Motor neuron (in vitro differentiated cells): ENCODE data around the gene INS. TPM values are rescaled to one million over a fixed set of nuclear protein-coding genes. Genes with fewer than 3 reads are reported as not detected.
A peak's percentile ranks its signal among the peaks of the same experiment; 100 is the strongest.

ENCODE experiments used
- ATAC-seq, 8 experiments: fragments of 200-7000 bp; cut with Tn5 transposase; replicated peaks in 6 of 8; 2 replicates each; pipeline ENCODE4 v1.8.0; 2021; ENCODE audit warnings: mild to moderate bottlenecking in 8 of 8, moderate library complexity in 8 of 8
- H3K27ac ChIP-seq, 2 donors: fragments of 250-450 bp; sonication (Bioruptor Pico); 2 replicates each; pipeline ENCODE4 v1.9.0; 2021; ENCODE audit warnings: antibody characterized with exemption in 2 of 2, mild to moderate bottlenecking in 2 of 2, moderate library complexity in 1 of 2
- H3K4me1 ChIP-seq, 2 donors: fragments of 250-450 bp; sonication (Bioruptor Pico); replicated peaks in 1 of 2; 2 replicates each; pipeline ENCODE4 v1.6.1; 2021; ENCODE audit warnings: antibody characterized with exemption in 2 of 2, mild to moderate bottlenecking in 2 of 2, moderate library complexity in 1 of 2
- H3K4me3 ChIP-seq, 5 donors: fragments of 250-450 bp; sonication (Bioruptor Pico); 2 replicates each; pipeline ENCODE4 v1.9.0; 2021; ENCODE audit warnings: antibody characterized with exemption in 5 of 5, mild to moderate bottlenecking in 5 of 5, moderate library complexity in 4 of 5
- WGBS, 10 experiments: fragments of 450-650 bp; shearing (Covaris generic); methylation state at CpG; one replicate each; pipeline ENCODE4 v1.0.0; 2022; 5-methylcytosine and 5-hydroxymethylcytosine counted together
- in situ Hi-C, 9 experiments: fragments of 400-800 bp; cut with MboI; loops; one replicate each; pipeline ENCODE4 v1.15.0; 2021; ENCODE audit warnings: low sequenced_read_pairs in 9 of 9, low pct_unique_long_range_greater_than_20kb in 2 of 9; ENCODE audit not compliant: unreplicated experiment in 9 of 9
- total RNA-seq, 8 experiments: library from RNA; unstranded; fragments of 300-600 nt; gene quantifications; 2 replicates each; pipeline versions ENCODE4 v1.2.3 to v1.2.4, GENCODE V29; 2022

INS gene
- total RNA-seq, 8 experiments from 2014 or later = not detected

DNA sequence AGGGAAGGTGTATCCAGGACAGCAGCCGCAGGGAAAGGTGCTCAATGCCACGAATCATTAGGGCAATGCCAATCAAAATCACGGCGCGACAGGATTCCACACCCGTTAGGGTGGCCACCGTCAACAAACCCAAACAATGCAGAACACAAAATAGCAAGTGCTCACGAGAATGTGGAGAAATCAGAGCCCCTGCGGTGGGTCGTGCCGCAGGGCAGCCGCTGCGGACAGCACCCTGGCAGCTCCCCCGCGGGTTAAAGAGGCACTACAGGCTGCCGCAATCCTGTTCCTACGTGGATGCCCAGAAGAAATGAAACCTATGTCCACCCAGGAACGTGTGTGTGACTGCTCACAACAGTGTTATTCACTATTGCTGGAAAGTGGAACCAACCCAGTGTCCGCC lies 27.7 kb upstream of the INS start:
- peaks cover 17 to 22% of the 10 kb centered on the region in 2 donors for H3K4me1 ChIP-seq
- WGBS, 10 experiments = 40 to 90% (median 83%) methylated on average over 1 to 10 of the region's 19 CpGs; no CpG with 5 or more reads in 2 of the 10 experiments
- no peak overlapping the region for H3K27ac ChIP-seq
- ATAC-seq = no peak
- in situ Hi-C loops = loop anchor here in 7 of 9 experiments (25.0 kb wide), 3 partner anchors 224 to 699 kb away; partner anchors contain the start of genes TSSC4 (in 5 of the 7), CDKN1C (in 2 of the 7), KCNQ1 (in 1 of the 7) and TRPM5 (in 1 of the 7)
- no peak overlapping the region for H3K4me3 ChIP-seq

- 43 to 100% (median 90%) methylated on average over 1 to 6 of the region's 7 CpGs; no CpG with 5 or more reads in 3 of the 10 experiments for WGBS, 10 experiments
- no peak for ATAC-seq
- in situ Hi-C loops = loop anchor here in 7 of 9 experiments (25.0 kb wide), 3 partner anchors 225 to 700 kb away; partner anchors contain the start of genes TSSC4 (in 5 of the 7), CDKN1C (in 2 of the 7), KCNQ1 (in 1 of the 7) and TRPM5 (in 1 of the 7)
- peaks cover 17 to 22% of the 10 kb centered on the region in 2 donors for H3K4me1 ChIP-seq
- H3K27ac ChIP-seq = no peak overlapping the region
- no peak overlapping the region for H3K4me3 ChIP-seq
Measured at GRCh38 chr11:2187280-2187707, 26.3 kb upstream of the INS start.

DNA sequence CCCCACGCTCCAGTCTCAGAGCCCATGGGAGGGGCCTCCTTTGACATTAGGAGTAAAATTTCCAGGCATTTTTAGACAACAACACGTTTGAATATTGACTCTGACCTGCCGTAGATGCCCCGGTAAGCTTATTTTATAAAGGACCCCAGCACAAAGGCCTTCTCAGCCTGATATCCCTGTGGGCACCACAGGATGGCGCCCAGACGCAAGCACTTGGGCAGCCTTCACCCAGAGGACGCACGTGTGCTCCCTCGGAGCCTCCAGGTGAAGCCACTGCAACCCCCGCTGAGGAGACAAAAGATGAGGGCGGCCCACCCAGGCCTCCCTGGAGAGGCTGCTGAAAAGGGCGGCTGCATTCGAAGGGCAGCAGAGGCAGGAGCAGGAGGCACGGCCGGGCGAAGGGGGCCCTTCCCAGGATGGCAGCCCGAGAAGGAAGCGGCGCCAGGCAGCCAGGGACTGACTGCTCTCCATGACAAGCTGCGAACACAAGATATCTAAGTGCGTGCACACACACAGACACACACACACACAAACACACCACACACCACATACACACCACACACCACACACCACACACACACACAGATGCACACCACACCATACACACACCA lies 25.8 kb upstream of the INS start:
- 0 to 83% (median 43%) methylated on average over 1 to 9 of the region's 21 CpGs; no CpG with 5 or more reads in 2 of the 10 experiments for WGBS, 10 experiments
- H3K4me1 ChIP-seq = peaks cover 17 to 22% of the 10 kb centered on the region in 2 donors
- no peak overlapping the region for H3K4me3 ChIP-seq
- no peak overlapping the region for H3K27ac ChIP-seq
- peak in 7 of 8 experiments; percentile 12 to 72 (median 26) for ATAC-seq
- in situ Hi-C loops = loop anchor here in 7 of 9 experiments (25.0 kb wide), 3 partner anchors 226 to 701 kb away; partner anchors contain the start of genes TSSC4 (in 5 of the 7), CDKN1C (in 2 of the 7), KCNQ1 (in 1 of the 7) and TRPM5 (in 1 of the 7)

DNA sequence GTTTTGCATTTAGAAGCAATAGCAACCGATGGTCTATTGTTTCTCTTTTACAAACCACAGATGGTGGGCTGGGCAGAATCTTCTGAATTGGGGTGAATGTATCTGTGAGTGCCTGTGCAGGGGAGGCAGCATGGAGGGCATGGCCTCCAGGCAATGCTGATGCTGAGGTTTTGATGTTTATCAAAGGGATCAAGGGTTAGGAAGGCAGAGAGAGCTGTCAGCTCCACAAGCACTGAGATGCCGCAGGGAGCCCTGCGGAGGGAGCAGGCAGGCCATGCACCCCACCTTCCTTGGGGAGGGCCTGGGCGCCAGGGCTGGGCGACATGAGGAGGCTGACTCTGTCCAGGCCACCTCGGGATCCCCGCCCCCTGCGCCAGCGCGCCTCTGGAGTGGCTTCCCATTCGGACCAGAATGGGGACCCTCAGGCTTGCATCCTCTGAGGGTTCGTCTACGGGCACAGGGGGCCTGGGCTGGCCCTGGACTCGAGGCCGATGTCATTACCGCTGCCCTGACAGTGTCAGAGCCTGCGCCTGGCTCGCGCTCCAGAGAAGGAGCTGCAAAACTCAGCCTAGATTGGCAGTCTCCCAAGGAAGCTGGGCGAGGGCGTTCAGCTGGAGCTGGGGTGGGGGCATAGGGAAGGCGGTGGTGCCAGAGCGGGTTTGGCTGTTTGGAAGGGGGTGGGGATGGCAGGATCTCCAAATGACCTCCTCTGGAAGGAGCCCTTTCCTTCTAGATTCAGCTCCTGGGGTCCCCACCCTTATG lies 24.5 kb upstream of the INS start:
- 24 to 100% (median 85%) methylated on average over 1 to 8 of the region's 23 CpGs; no CpG with 5 or more reads in 3 of the 10 experiments for WGBS, 10 experiments

DNA sequence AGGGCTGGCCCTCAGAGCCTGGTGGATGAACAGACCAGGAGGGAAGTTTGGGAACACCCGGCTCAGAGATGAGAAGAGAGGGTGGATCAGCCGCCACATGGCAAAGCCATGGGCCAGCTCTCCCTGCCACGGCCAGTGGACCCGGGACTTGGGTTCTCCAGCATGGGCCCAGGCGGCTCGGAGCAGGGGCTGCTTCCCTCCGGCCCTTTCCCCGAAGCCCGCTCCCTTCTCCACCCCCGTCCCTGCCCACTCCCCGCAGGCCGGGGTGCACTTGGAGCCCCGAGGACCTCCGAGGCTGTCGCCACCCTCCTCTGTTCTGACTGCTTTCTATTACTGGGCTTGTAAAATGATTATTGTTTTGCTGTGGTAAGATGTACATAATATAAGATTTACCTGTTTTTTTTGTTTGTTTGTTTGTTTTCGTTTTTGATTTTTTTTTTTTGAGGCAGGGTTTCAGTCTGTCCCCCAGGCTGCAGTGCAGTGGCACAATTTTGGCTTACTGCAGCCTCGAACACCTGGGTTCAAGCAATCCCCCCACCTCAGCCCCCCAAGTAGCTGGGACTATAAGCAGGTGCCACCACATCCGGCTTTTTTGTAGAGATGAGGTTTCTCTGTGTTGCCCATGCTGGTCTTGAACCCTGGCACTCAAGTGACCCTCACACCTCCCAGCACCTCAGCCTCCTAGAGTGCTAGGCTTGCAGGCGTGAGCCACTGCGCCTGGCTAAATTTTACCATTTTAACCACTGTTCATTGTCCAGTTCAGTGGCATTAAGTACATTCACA lies 21.9 kb upstream of the INS start:
- ATAC-seq = no peak
- 63 to 83% (median 78%) methylated on average over 1 to 16 of the region's 20 CpGs; no CpG with 5 or more reads in 6 of the 10 experiments for WGBS, 10 experiments
- peaks cover 15 to 25% of the 10 kb centered on the region in 2 donors for H3K4me1 ChIP-seq
- no peak overlapping the region for H3K27ac ChIP-seq
- in situ Hi-C loops = loop anchor here in 7 of 9 experiments (25.0 kb wide), 3 partner anchors 229 to 704 kb away; partner anchors contain the start of genes TSSC4 (in 5 of the 7), CDKN1C (in 2 of the 7), KCNQ1 (in 1 of the 7) and TRPM5 (in 1 of the 7)
- H3K4me3 ChIP-seq = no peak overlapping the region

More for the DNA sequence above, 24.5 kb upstream of the INS start:
- ATAC-seq = peak in 1 of 8 experiments; percentile 62
- H3K4me3 ChIP-seq = no peak overlapping the region
- no peak overlapping the region for H3K27ac ChIP-seq
- peaks cover 8 to 11% of the 10 kb centered on the region in 2 donors for H3K4me1 ChIP-seq
- in situ Hi-C loops = loop anchor here in 7 of 9 experiments (25.0 kb wide), 3 partner anchors 227 to 702 kb away; partner anchors contain the start of genes TSSC4 (in 5 of the 7), CDKN1C (in 2 of the 7), KCNQ1 (in 1 of the 7) and TRPM5 (in 1 of the 7)

DNA sequence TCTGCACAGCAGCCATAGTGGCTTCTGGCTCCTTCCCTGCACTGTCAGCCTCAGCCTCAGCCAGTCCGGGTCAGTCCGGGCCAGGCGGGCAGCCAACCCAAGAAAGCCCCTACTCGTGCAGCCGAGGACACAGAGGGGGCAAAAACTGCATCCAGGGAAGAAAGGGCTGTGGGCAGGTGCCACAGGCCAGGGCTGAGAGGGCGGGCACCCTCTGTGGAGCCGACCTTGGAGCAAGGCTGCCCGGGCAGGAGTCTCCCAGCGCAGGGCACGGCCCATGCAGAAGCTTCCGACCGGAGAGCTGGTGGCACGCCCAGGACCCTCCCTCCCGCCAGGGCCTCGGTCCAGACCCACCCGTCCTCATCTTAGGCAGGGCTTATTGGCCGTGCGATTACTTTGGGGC lies 21.1 kb upstream of the INS start:
- H3K27ac ChIP-seq = no peak overlapping the region
- in situ Hi-C loops = loop anchor here in 7 of 9 experiments (25.0 kb wide), 3 partner anchors 230 to 705 kb away; partner anchors contain the start of genes TSSC4 (in 5 of the 7), CDKN1C (in 2 of the 7), KCNQ1 (in 1 of the 7) and TRPM5 (in 1 of the 7)
- 30 to 90% (median 83%) methylated on average over 2 to 5 of the region's 18 CpGs; no CpG with 5 or more reads in 7 of the 10 experiments for whole genome bisulfite sequencing, 10 experiments
- peak in 1 of 8 experiments; percentile 17 for ATAC-seq
- no peak overlapping the region for H3K4me3 ChIP-seq
- H3K4me1 ChIP-seq = peaks cover 15 to 25% of the 10 kb centered on the region in 2 donors

DNA sequence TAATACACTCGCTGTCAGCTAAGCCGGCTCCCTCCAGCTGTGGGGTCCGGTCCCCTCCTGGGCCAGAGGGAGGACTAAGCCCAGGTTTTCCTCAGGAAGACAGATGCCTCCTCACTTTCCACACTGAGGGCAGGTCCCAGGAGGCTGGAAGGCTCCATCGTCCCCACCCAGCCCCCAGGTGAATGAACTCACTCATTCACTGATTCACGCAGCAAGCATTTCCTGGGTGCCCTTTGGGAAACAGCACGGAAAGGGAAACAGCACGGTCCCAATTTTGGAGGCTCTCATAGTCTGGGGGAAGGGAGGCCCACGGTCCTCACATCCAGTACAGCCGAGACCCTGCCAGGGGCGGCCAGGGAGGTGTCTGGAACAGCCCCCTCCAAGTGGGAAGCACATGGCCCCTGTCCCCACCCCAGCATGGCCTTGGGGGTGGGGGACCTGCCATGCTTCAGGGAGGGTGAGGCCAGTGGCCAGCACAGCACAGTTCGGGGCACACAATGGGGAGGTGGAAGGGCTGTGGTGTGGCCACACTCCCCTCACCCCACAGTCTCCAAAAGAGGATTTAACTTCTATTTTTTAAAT lies 19.9 kb upstream of the INS start:
- no peak for ATAC-seq
- H3K4me1 ChIP-seq = peaks cover 15 to 22% of the 10 kb centered on the region in 2 donors
- no peak overlapping the region for H3K27ac ChIP-seq
- 74 to 80% (median 76%) methylated on average over 1 to 10 of the region's 11 CpGs; no CpG with 5 or more reads in 7 of the 10 experiments for WGBS, 10 experiments
- in situ Hi-C loops = loop anchor here in 7 of 9 experiments (25.0 kb wide), 3 partner anchors 231 to 706 kb away; partner anchors contain the start of genes TSSC4 (in 5 of the 7), CDKN1C (in 2 of the 7), KCNQ1 (in 1 of the 7) and TRPM5 (in 1 of the 7)
- H3K4me3 ChIP-seq = no peak overlapping the region

- peaks cover 15 to 26% of the 10 kb centered on the region in 2 donors for H3K4me1 ChIP-seq
Measured at GRCh38 chr11:2180347-2180746, 19.3 kb upstream of the INS start.

GRCh38 chr11:2179516-2179915 lies 18.5 kb upstream of the INS start:
- Histone ChIP-seq H3K4me1 (peaks cover 15 to 27% of the 10 kb centered on the region in 2 donors), H3K4me3 (no peak overlapping the region), H3K27ac (peak overlapping the region in 1 of 2 donors; percentile 43)
- in situ Hi-C loops = loop anchor here in 7 of 9 experiments (25.0 kb wide), 3 partner anchors 233 to 708 kb away; partner anchors contain the start of genes TSSC4 (in 5 of the 7), CDKN1C (in 2 of the 7), KCNQ1 (in 1 of the 7) and TRPM5 (in 1 of the 7)
- WGBS, 10 experiments = 40 to 100% (median 90%) methylated on average over 1 to 3 of the region's 10 CpGs; no CpG with 5 or more reads in 6 of the 10 experiments
- ATAC-seq = no peak

More at GRCh38 chr11:2180347-2180746, 19.3 kb upstream of the INS start:
- ATAC-seq = no peak
- H3K4me3 ChIP-seq = no peak overlapping the region
- WGBS, 10 experiments = 79 to 100% methylated on average over 2 to 5 of the region's 15 CpGs; no CpG with 5 or more reads in 8 of the 10 experiments
- in situ Hi-C loops = loop anchor here in 7 of 9 experiments (25.0 kb wide), 3 partner anchors 232 to 707 kb away; partner anchors contain the start of genes TSSC4 (in 5 of the 7), CDKN1C (in 2 of the 7), KCNQ1 (in 1 of the 7) and TRPM5 (in 1 of the 7)
- H3K27ac ChIP-seq = no peak overlapping the region

DNA sequence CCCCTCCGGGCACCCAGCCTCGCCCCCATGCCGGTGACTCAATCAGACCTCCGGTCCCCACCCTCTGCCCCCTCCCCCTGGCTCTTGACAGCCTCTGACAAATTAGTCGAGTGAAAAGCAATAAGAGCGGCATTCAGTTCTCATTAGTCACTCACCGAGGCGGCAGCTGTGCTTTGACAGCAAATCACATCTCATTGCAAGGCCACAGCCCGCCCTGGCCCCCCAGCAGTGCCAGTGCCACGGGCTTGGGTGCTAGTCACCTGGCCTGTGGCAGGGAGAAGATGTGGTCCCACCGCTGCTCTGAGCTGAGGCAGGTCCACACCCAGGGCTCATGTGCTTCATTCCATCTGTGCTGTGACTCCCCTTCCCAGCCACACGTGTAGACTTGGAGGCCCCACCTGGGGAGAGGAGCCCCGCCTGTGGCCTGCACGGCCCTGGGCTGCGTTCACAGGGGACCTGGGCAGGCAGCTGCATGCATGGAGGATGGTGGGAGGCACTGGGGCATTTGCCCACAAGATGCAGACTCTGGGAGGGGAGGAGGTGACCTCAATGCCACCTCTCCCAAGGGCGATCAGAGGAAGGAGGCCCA lies 18.0 kb upstream of the INS start:
- in situ Hi-C loops = loop anchor here in 7 of 9 experiments (25.0 kb wide), 3 partner anchors 233 to 708 kb away; partner anchors contain the start of genes TSSC4 (in 5 of the 7), CDKN1C (in 2 of the 7), KCNQ1 (in 1 of the 7) and TRPM5 (in 1 of the 7)
- peak overlapping the region in 1 of 2 donors; percentile 43 for H3K27ac ChIP-seq
- H3K4me3 ChIP-seq = no peak overlapping the region
- peaks cover 15 to 27% of the 10 kb centered on the region in 2 donors for H3K4me1 ChIP-seq
- peak in 7 of 8 experiments; percentile 40 to 80 (median 73) for ATAC-seq
- WGBS, 10 experiments = 0 to 100% (median 83%) methylated on average over 1 of the region's 16 CpGs; no CpG with 5 or more reads in 7 of the 10 experiments
